Fibroblast of lung (primary cell): ENCODE results near the gene CALCOCO1.

Experiments used
- EZH2 ChIP-seq: IDR thresholded peaks from 2 replicates; pipeline ENCODE4 v1.5.1; 2012; ENCODE audit warnings: low read length, control low read depth, mild to moderate bottlenecking; ENCODE audit errors: missing control alignments
- TF ChIP-seq, protein P1 (sequence below), 2 donors: IDR thresholded peaks in 1 of 2; conservative IDR thresholded peaks in 1 of 2; 1 replicate in 1 of 2; 2 replicates in 1 of 2; pipeline ENCODE4 v1.5.1; 2011 to 2012; ENCODE audit warnings: low read length in 2 of 2, control low read depth in 1 of 2, inconsistent platforms in 1 of 2, low read depth in 1 of 2, mild to moderate bottlenecking in 1 of 2

DNA sequence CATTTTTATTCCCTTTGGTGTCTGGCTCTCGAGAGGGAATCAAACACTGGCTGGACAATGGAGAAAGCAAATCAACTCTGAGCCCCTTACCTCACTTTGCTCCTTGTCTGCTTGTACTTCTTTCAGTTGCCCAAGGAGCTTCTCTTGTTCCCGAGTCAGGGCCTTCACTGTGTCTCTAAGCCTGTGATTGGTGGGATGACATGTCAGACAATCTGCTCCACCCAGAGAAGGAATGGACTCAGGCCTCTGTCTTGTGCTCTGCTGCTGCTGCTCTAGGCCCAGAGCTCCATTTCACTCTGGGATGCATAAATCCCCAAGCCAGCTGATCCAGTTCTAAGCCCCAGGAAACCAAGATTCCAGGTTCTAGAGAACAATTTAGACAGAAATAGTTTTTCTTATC lies 7.6 kb downstream of the CALCOCO1 start:
- TF ChIP-seq, protein P1, sequence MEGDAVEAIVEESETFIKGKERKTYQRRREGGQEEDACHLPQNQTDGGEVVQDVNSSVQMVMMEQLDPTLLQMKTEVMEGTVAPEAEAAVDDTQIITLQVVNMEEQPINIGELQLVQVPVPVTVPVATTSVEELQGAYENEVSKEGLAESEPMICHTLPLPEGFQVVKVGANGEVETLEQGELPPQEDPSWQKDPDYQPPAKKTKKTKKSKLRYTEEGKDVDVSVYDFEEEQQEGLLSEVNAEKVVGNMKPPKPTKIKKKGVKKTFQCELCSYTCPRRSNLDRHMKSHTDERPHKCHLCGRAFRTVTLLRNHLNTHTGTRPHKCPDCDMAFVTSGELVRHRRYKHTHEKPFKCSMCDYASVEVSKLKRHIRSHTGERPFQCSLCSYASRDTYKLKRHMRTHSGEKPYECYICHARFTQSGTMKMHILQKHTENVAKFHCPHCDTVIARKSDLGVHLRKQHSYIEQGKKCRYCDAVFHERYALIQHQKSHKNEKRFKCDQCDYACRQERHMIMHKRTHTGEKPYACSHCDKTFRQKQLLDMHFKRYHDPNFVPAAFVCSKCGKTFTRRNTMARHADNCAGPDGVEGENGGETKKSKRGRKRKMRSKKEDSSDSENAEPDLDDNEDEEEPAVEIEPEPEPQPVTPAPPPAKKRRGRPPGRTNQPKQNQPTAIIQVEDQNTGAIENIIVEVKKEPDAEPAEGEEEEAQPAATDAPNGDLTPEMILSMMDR (conservative IDR thresholded peaks at IDR 0.05 in 1 of 2, IDR thresholded peaks at IDR 0.05 in 1 of 2; ENCODE audit: low read depth in 1 of 2, low read length in 2 of 2), result no peak
- no peak for TF ChIP-seq EZH2
